H1 (cell line): ENCODE data around the gene FXYD5. TPM values are rescaled to one million over a fixed set of nuclear protein-coding genes. Genes with fewer than 3 reads are reported as not detected.

Experiments used
- CTCF ChIA-PET: fragments of 300-600 bp; sonication (Branson Sonifier 250); formaldehyde crosslinking; loops from one replicate; lab custom pipeline; 2021; ENCODE audit not compliant: partially characterized antibody; lab: Charles Lee
- POLR2A ChIA-PET: fragments of 300-600 bp; sonication (Branson Sonifier 250); formaldehyde crosslinking; loops from one replicate; lab custom pipeline; 2021; ENCODE audit warnings: inconsistent platforms; ENCODE audit not compliant: partially characterized antibody; lab: Charles Lee
- DNase-seq, 2 experiments: peaks; one replicate each; pipeline versions ENCODE4 v3.0.0 to v3.0.0-alpha.2; 2010 to 2022; ENCODE audit warnings: low spot score in 2 of 2, low read depth in 1 of 2, mixed read lengths in 1 of 2
- FAIRE-seq: peaks from 2 replicates; lab custom pipeline; 2011; peaks lifted over from hg19 to GRCh38; lab: Jason Lieb, UNC
- H2AFZ ChIP-seq: 2 replicates; pipeline ENCODE4 v1.8.1; 2012; ENCODE audit warnings: low read length, inconsistent platforms
- H2AK5ac ChIP-seq: 2 replicates; pipeline ENCODE4 v1.6.1; 2013; ENCODE audit warnings: low read depth, low read length
- H2BK120ac ChIP-seq: replicated peaks from 2 replicates; pipeline ENCODE3; 2013; ENCODE audit warnings: low read depth, low read length, inconsistent platforms
- H2BK12ac ChIP-seq: 2 replicates; pipeline ENCODE4 v1.6.1; 2013; ENCODE audit warnings: low read depth, low read length
- H2BK15ac ChIP-seq: 2 replicates; pipeline ENCODE4 v1.6.1; 2013; ENCODE audit warnings: low read length
- H2BK20ac ChIP-seq: 2 replicates; pipeline ENCODE4 v1.6.1; 2013; ENCODE audit warnings: low read length
- H2BK5ac ChIP-seq: 2 replicates; pipeline ENCODE4 v1.6.1; 2013; ENCODE audit warnings: low read depth, low read length
- H3K14ac ChIP-seq: 2 replicates; pipeline ENCODE4 v1.6.1; 2013; ENCODE audit warnings: inconsistent platforms; ENCODE audit not compliant: insufficient read length
- H3K18ac ChIP-seq: 2 replicates; pipeline ENCODE4 v1.6.1; 2013; ENCODE audit warnings: low read length; ENCODE audit errors: extremely low read depth
- H3K23ac ChIP-seq: 2 replicates; pipeline ENCODE4 v1.6.1; 2013; ENCODE audit warnings: inconsistent platforms; ENCODE audit not compliant: insufficient read length
- H3K23me2 ChIP-seq: 2 replicates; pipeline ENCODE4 v1.6.1; 2013; ENCODE audit warnings: low read depth, low read length
- H3K27ac ChIP-seq: 2 replicates; pipeline ENCODE4 v1.6.1; 2011; ENCODE audit warnings: low read depth, low read length, inconsistent platforms
- H3K27me3 ChIP-seq, 4 experiments: replicated peaks in 1 of 4; 1 replicate in 1 of 4; 2 replicates in 3 of 4; pipeline versions ENCODE4 v1.6.1 to v1.8.1; 2011 to 2013; ENCODE audit warnings: low read length in 3 of 4, mild to moderate bottlenecking in 3 of 4, inconsistent platforms in 2 of 4, mixed read lengths in 2 of 4, moderate library complexity in 1 of 4; ENCODE audit not compliant: control insufficient read depth in 3 of 4, insufficient read depth in 3 of 4; ENCODE audit errors: extremely low read depth in 1 of 4
- H3K36me3 ChIP-seq, 4 experiments: 2 replicates each; pipeline versions ENCODE4 v1.6.1 to v1.8.1; 2011 to 2013; ENCODE audit warnings: mild to moderate bottlenecking in 4 of 4, low read length in 3 of 4, moderate library complexity in 2 of 4, control low read depth in 1 of 4, inconsistent platforms in 1 of 4; ENCODE audit not compliant: insufficient read depth in 4 of 4, control insufficient read depth in 2 of 4
- H3K4ac ChIP-seq: replicated peaks from 2 replicates; pipeline ENCODE3; 2013; ENCODE audit warnings: low read length, low read depth, mixed read lengths, inconsistent platforms; ENCODE audit not compliant: insufficient read length
- H3K4me1 ChIP-seq, 4 experiments: replicated peaks in 1 of 4; 1 replicate in 1 of 4; 2 replicates in 3 of 4; pipeline versions ENCODE4 v1.6.1 to v1.8.1; 2011 to 2013; ENCODE audit warnings: low read length in 3 of 4, inconsistent platforms in 2 of 4, mixed read lengths in 1 of 4; ENCODE audit not compliant: insufficient read depth in 4 of 4, control insufficient read depth in 3 of 4
- H3K4me2 ChIP-seq, 2 experiments: 2 replicates each; pipeline versions ENCODE4 v1.6.1 to v1.8.1; 2011 to 2013; ENCODE audit warnings: low read depth in 2 of 2, low read length in 2 of 2, control low read depth in 1 of 2, inconsistent platforms in 1 of 2, mild to moderate bottlenecking in 1 of 2; ENCODE audit not compliant: insufficient read depth in 1 of 2
- H3K4me3 ChIP-seq, 4 experiments: fragments of 200-600, 300-600 bp in 1 of 4; sonication (generic), shearing (Covaris generic), sonication (Bioruptor Twin) in 1 of 4; 2 replicates each; pipeline versions ENCODE4 v1.5.1 to v1.8.1; 2011 to 2016; ENCODE audit warnings: low read length in 4 of 4, low read depth in 3 of 4, control low read depth in 2 of 4, inconsistent platforms in 2 of 4, mild to moderate bottlenecking in 2 of 4, mixed read lengths in 1 of 4, moderate library complexity in 1 of 4; ENCODE audit not compliant: insufficient read depth in 2 of 4; ENCODE audit errors: extremely low read depth in 1 of 4
- H3K56ac ChIP-seq: replicated peaks from 2 replicates; pipeline ENCODE3; 2013; ENCODE audit warnings: low read depth, mild to moderate bottlenecking, mixed read lengths, low read length, inconsistent platforms; ENCODE audit not compliant: insufficient read length
- H3K79me1 ChIP-seq: 2 replicates; pipeline ENCODE4 v1.6.1; 2013; ENCODE audit warnings: low read depth, low read length, control low read depth
- H3K79me2 ChIP-seq, 2 experiments: 2 replicates each; pipeline versions ENCODE4 v1.6.1 to v1.8.1; 2012 to 2013; ENCODE audit warnings: low read length in 2 of 2, mild to moderate bottlenecking in 2 of 2, inconsistent platforms in 1 of 2; ENCODE audit not compliant: insufficient read depth in 2 of 2, control insufficient read depth in 1 of 2
- H3K9ac ChIP-seq, 4 experiments: replicated peaks in 1 of 4; 1 replicate in 1 of 4; 2 replicates in 3 of 4; pipeline versions ENCODE4 v1.6.1 to v1.8.1; 2011 to 2013; ENCODE audit warnings: low read depth in 3 of 4, low read length in 3 of 4, control low read depth in 2 of 4, mild to moderate bottlenecking in 2 of 4, moderate library complexity in 2 of 4, inconsistent platforms in 1 of 4; ENCODE audit errors: extremely low read depth in 1 of 4
- H3K9me3 ChIP-seq, 2 experiments: 2 replicates each; pipeline versions ENCODE4 v1.6.1 to v1.8.1; 2012 to 2013; ENCODE audit warnings: mild to moderate bottlenecking in 2 of 2, moderate library complexity in 2 of 2, control low read depth in 1 of 2, inconsistent platforms in 1 of 2, low read depth in 1 of 2, low read length in 1 of 2, mixed read lengths in 1 of 2; ENCODE audit not compliant: insufficient read depth in 2 of 2
- H4K20me1 ChIP-seq, 2 experiments: replicated peaks in 1 of 2; 2 replicates each; pipeline versions ENCODE3 to v1.8.1; 2011 to 2013; ENCODE audit warnings: inconsistent platforms in 2 of 2, low read length in 2 of 2, mild to moderate bottlenecking in 1 of 2; ENCODE audit not compliant: insufficient read depth in 2 of 2, control insufficient read depth in 1 of 2
- H4K5ac ChIP-seq: 2 replicates; pipeline ENCODE4 v1.6.1; 2013; ENCODE audit warnings: low read length, low read depth, mixed read lengths, inconsistent platforms; ENCODE audit not compliant: insufficient read length
- H4K8ac ChIP-seq: 2 replicates; pipeline ENCODE4 v1.8.0; 2013; ENCODE audit warnings: mild to moderate bottlenecking, moderate library complexity, low read length, inconsistent platforms; ENCODE audit not compliant: insufficient read depth; ENCODE audit errors: extremely low read depth
- H4K91ac ChIP-seq: replicated peaks from 2 replicates; pipeline ENCODE3; 2013; ENCODE audit warnings: low read length, mixed read lengths, inconsistent platforms; ENCODE audit not compliant: insufficient read length
- CEBPB ChIP-seq: IDR thresholded peaks from 2 replicates; pipeline ENCODE4 v1.6.1; 2012; ENCODE audit warnings: low read depth, low read length
- CHD2 ChIP-seq: IDR thresholded peaks from 2 replicates; pipeline ENCODE4 v1.6.1; 2012; ENCODE audit warnings: low read length, improper control_type of control experiment
- EGR1 ChIP-seq: IDR thresholded peaks from 2 replicates; pipeline ENCODE4 v1.6.1; 2011; ENCODE audit warnings: low read depth, low read length, borderline replicate concordance
- FOSL1 ChIP-seq: IDR thresholded peaks from 2 replicates; pipeline ENCODE4 v1.6.1; 2011; ENCODE audit warnings: mild to moderate bottlenecking, low read depth, low read length, moderate library complexity; ENCODE audit not compliant: insufficient read depth
- GTF2F1 ChIP-seq: IDR thresholded peaks from 2 replicates; pipeline ENCODE4 v1.6.1; 2012; ENCODE audit warnings: low read depth, low read length, improper control_type of control experiment, borderline replicate concordance
- POLR2A ChIP-seq, 2 experiments: IDR thresholded peaks; 1 replicate in 1 of 2; 2 replicates in 1 of 2; pipeline ENCODE4 v1.6.1; 2011; ENCODE audit warnings: low read depth in 2 of 2, low read length in 2 of 2, mild to moderate bottlenecking in 2 of 2; ENCODE audit errors: control extremely low read depth in 1 of 2
- POLR2AphosphoS5 ChIP-seq: IDR thresholded peaks from 2 replicates; pipeline ENCODE4 v1.6.1; 2011; ENCODE audit warnings: low read depth, low read length
- RBBP5 ChIP-seq: IDR thresholded peaks from 2 replicates; pipeline ENCODE4 v1.7.1; 2012; ENCODE audit warnings: low read depth, mild to moderate bottlenecking, inconsistent platforms, low read length, moderate library complexity, borderline replicate concordance
- RNF2 ChIP-seq: fragments of 200-900, 300-1000 bp; sonication (generic); IDR thresholded peaks from 2 replicates; pipeline ENCODE4 v1.7.1; 2016; ENCODE audit warnings: borderline replicate concordance, low read depth, mild to moderate bottlenecking, antibody characterized with exemption, low read length; ENCODE audit not compliant: poor library complexity, severe bottlenecking; ENCODE audit errors: missing control alignments
- TAF1 ChIP-seq: IDR thresholded peaks from 2 replicates; pipeline ENCODE4 v1.6.1; 2011; ENCODE audit warnings: mild to moderate bottlenecking, low read depth, low read length
- WGBS, 2 experiments: shearing (Covaris generic) in 1 of 2; methylation state at CpG; one replicate each; pipeline versions ENCODE4 v1.1.6 to v1.1.7; 2013 to 2015; ENCODE audit warnings: low lambda C conversion rate in 2 of 2, mixed read lengths in 2 of 2, inconsistent platforms in 1 of 2, low coverage in 1 of 2, missing lambda C conversion rate in 1 of 2; ENCODE audit not compliant: insufficient replicate concordance in 2 of 2, insufficient coverage in 1 of 2, insufficient read length in 1 of 2; ENCODE audit errors: extremely low coverage in 1 of 2, missing lambda C conversion rate in 1 of 2; 5-methylcytosine and 5-hydroxymethylcytosine counted together
- polyA plus RNA-seq, 7 experiments: library from polyadenylated mRNA; depleted of rRNA in 3 of 7; stranded (reverse) in 5 of 7; unstranded in 2 of 7; fragments of >200 nt in 5 of 7; fragments of 200-250 nt in 2 of 7; gene quantifications; 1 replicate in 5 of 7; 2 replicates in 1 of 7; 4 replicates in 1 of 7; pipeline versions ENCODE4 v1.2.1 to v1.2.3, GENCODE V29; 2011 to 2013; ENCODE audit warnings: missing spikeins in 2 of 7, mixed read lengths in 2 of 7
- total RNA-seq: library from RNA; stranded (reverse); fragmentation: NEBNext Ultra II Directional; extraction: Animal tissue kit (Norgen Biotek cat#: 25700); gene quantifications from 2 replicates; pipeline ENCODE4 v1.2.1, GENCODE V29; 2021
- TF ChIP-seq, protein P1 (sequence below): IDR thresholded peaks from 2 replicates; pipeline ENCODE4 v1.6.1; 2012; ENCODE audit warnings: inconsistent platforms

Gene FXYD5
- total and polyA plus RNA-seq, 2 of the 8 experiments (the other 6 are each of a cell fraction or from before 2014, with no cell fraction given) = 99.0 to 191 TPM

GRCh38 chr19:35119578-35120155 lies 34.9 kb upstream of the FXYD5 start:
- H3K56ac ChIP-seq = no peak overlapping the region
- FAIRE-seq = no peak
- CTCF ChIA-PET = interaction anchor here (1.1 to 6.9 kb wide), 7 partner anchors 18 to 156 kb away, joined by 3 to 154 read pairs (median 4); partner anchors contain the start of genes FXYD1, FXYD7 and LGI4
- TF ChIP-seq RNF2 (no peak), FOSL1 (no peak), GTF2F1 (no peak), TAF1 (no peak), RBBP5 (no peak), EGR1 (no peak), CEBPB (no peak), POLR2AphosphoS5 (no peak), POLR2A (IDR thresholded peaks at IDR 0.05; ENCODE audit: control extremely low read depth in 1 of 2, low read depth in 2 of 2, low read length in 2 of 2) (no peak), CHD2 (no peak)
- TF ChIP-seq, protein P1, sequence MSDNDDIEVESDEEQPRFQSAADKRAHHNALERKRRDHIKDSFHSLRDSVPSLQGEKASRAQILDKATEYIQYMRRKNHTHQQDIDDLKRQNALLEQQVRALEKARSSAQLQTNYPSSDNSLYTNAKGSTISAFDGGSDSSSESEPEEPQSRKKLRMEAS = no peak

More at GRCh38 chr19:35119578-35120155, 34.9 kb upstream of the FXYD5 start:
- H2AFZ ChIP-seq = no peak overlapping the region
- H3K27ac ChIP-seq = no peak overlapping the region
- no peak overlapping the region for H2AK5ac ChIP-seq
- no peak overlapping the region for H3K4me3 ChIP-seq
- POLR2A ChIA-PET = interaction anchor here (0.6 to 2.6 kb wide), 5 partner anchors 8 to 52 kb away, joined by 3 to 9 read pairs (median 5); partner anchors contain the start of gene LGI4
- H4K20me1 ChIP-seq = no peaks in the 10 kb centered on the region
- peaks cover 0 to 2% (median 0%) of the 10 kb centered on the region in 4 experiments; a peak in 2 of 7 replicates for H3K27me3 ChIP-seq
- H3K4me2 ChIP-seq = no peak overlapping the region
- H3K79me2 ChIP-seq = no peaks in the 10 kb centered on the region
- 0 out of 2 replicates have a peak overlapping the region, but pooled peaks have one; percentile 81 for H2BK15ac ChIP-seq
- H3K79me1 ChIP-seq = no peaks in the 10 kb centered on the region
- H4K5ac ChIP-seq = no peak overlapping the region
- H3K9me3 ChIP-seq = no peaks in the 10 kb centered on the region
- H3K36me3 ChIP-seq = no peaks in the 10 kb centered on the region
- H2BK5ac ChIP-seq = no peak overlapping the region
- no peak overlapping the region for H3K14ac ChIP-seq
- 85% methylated on average over 9 of the region's 9 CpGs; no CpG with 5 or more reads in 1 of the 2 experiments for WGBS, 2 experiments
- H4K8ac ChIP-seq = no peak overlapping the region
- no peaks in the 10 kb centered on the region for H3K23me2 ChIP-seq
- no peak overlapping the region for H3K9ac ChIP-seq
- no peak for DNase-seq
- H2BK120ac ChIP-seq = no peak overlapping the region
- H3K18ac ChIP-seq = no peak overlapping the region
- peaks cover 3 to 26% (median 17%) of the 10 kb centered on the region in 4 experiments for H3K4me1 ChIP-seq
- H2BK20ac ChIP-seq = 0 out of 2 replicates have a peak overlapping the region, but pooled peaks have one; percentile 32
- no peak overlapping the region for H4K91ac ChIP-seq
- no peak overlapping the region for H3K4ac ChIP-seq
- no peak overlapping the region for H3K23ac ChIP-seq
- H2BK12ac ChIP-seq = peak overlapping the region; percentile 90; the same call in 1 of the 2 replicates
